Naive B cell (primary cell): ENCODE data around the gene FYCO1. TPM values are rescaled to one million over a fixed set of nuclear protein-coding genes. Genes with fewer than 3 reads are reported as not detected.

Experiments used
- ATAC-seq, 2 donors: fragments of 150-1000 bp; cut with Tn5 transposase; 2 replicates each; pipeline ENCODE4 v1.10.0; 2021; ENCODE audit warnings: low read depth in 2 of 2, mild to moderate bottlenecking in 2 of 2, moderate library complexity in 2 of 2
- DNase-seq: peaks from one replicate; pipeline ENCODE4 v3.0.0; 2022
- H3K27ac Mint-ChIP-seq, 6 donors: one replicate each; pipeline ENCODE4 v1.8.0; 2020 to 2022; ENCODE audit warnings: mild to moderate bottlenecking in 6 of 6, mixed read lengths in 6 of 6, moderate library complexity in 5 of 6, inconsistent platforms in 2 of 6
- H3K27me3 Mint-ChIP-seq, 3 donors: one replicate each; pipeline ENCODE4 v1.8.0; 2021 to 2022; ENCODE audit warnings: mixed read lengths in 3 of 3, mild to moderate bottlenecking in 1 of 3
- H3K36me3 Mint-ChIP-seq, 2 donors: one replicate each; pipeline ENCODE4 v1.8.0; 2020 to 2022; ENCODE audit warnings: mixed read lengths in 2 of 2, inconsistent platforms in 1 of 2, mild to moderate bottlenecking in 1 of 2
- H3K4me1 Mint-ChIP-seq, 3 donors: one replicate each; pipeline ENCODE4 v1.8.0; 2020 to 2022; ENCODE audit warnings: mixed read lengths in 3 of 3, inconsistent platforms in 1 of 3, mild to moderate bottlenecking in 1 of 3, moderate library complexity in 1 of 3
- H3K4me3 Mint-ChIP-seq, 8 donors: one replicate each; pipeline ENCODE4 v1.8.0; 2020 to 2022; ENCODE audit warnings: mild to moderate bottlenecking in 8 of 8, mixed read lengths in 8 of 8, moderate library complexity in 8 of 8, inconsistent platforms in 2 of 8
- H3K9me3 Mint-ChIP-seq, 7 donors: one replicate each; pipeline ENCODE4 v1.8.0; 2020 to 2022; ENCODE audit warnings: mixed read lengths in 7 of 7, mild to moderate bottlenecking in 5 of 7, inconsistent platforms in 2 of 7, moderate library complexity in 1 of 7
- polyA plus RNA-seq, 6 donors: library from polyadenylated mRNA; unstranded; fragments of 300-500 nt; fragmentation: Illumina TruSeq; gene quantifications; one replicate each; pipeline ENCODE4 v1.2.3, GENCODE V29; 2021; ENCODE audit warnings: low read depth in 6 of 6

Gene FYCO1
- polyA plus RNA-seq, 6 donors from 2014 or later, result 0.90 to 5.1 (median 1.2) TPM; not detected in 1

- Mint-ChIP-seq H3K4me3 (no peak overlapping the region), H3K36me3 (peaks cover 37 to 45% of the 10 kb centered on the region in 2 donors), H3K9me3 (no peaks in the 10 kb centered on the region), H3K4me1 (peaks cover 0 to 2% (median 0%) of the 10 kb centered on the region in 3 donors), H3K27me3 (no peaks in the 10 kb centered on the region), H3K27ac (peak overlapping the region in 1 of 6 donors; percentile 81)
- DNase-seq (no peak), ATAC-seq (no peak)
Measured at GRCh38 chr3:45960289-45960688, 35.3 kb downstream of the FYCO1 start.

GRCh38 chr3:45959201-45959600 lies 36.4 kb downstream of the FYCO1 start:
- DNase-seq (no peak), ATAC-seq (no peak)
- H3K27me3 Mint-ChIP-seq, result no peaks in the 10 kb centered on the region
- peaks cover 0 to 2% (median 0%) of the 10 kb centered on the region in 3 donors for H3K4me1 Mint-ChIP-seq
- peaks cover 39 to 49% of the 10 kb centered on the region in 2 donors for H3K36me3 Mint-ChIP-seq
- H3K4me3 Mint-ChIP-seq, result no peak overlapping the region
- H3K9me3 Mint-ChIP-seq, result no peaks in the 10 kb centered on the region
- H3K27ac Mint-ChIP-seq, result peak overlapping the region in 1 of 6 donors; percentile 38

DNA sequence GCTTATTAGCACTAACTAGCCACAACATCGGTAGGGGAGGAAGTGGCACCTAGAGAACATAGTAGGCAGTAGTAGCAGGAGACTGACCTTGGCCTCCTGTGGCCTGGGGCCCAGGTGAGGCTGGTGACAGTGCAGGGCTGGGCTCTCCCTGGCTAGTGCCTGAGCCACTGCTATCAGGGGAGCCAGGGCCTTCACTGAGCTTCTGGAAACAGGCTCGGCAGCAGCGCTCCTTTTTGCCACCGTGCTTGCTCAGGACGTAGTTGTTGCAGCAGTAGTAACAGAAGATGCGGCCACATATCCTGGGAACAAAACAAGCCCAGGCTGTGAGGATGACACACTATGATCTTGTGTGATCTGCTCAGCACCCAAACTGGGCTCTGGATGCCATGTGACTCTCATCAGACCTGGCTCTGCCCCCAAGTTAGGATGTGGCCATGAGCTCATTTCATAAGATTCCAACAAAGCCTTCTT lies 37.3 kb downstream of the FYCO1 start:
- no peaks in the 10 kb centered on the region for H3K27me3 Mint-ChIP-seq
- H3K4me1 Mint-ChIP-seq, result peaks cover 0 to 2% (median 0%) of the 10 kb centered on the region in 3 donors
- no peak overlapping the region for H3K4me3 Mint-ChIP-seq
- H3K9me3 Mint-ChIP-seq, result no peaks in the 10 kb centered on the region
- DNase-seq (no peak), ATAC-seq (no peak)
- peaks cover 33 to 47% of the 10 kb centered on the region in 2 donors for H3K36me3 Mint-ChIP-seq
- no peak overlapping the region for H3K27ac Mint-ChIP-seq

- peaks cover 39 to 40% of the 10 kb centered on the region in 2 donors for H3K36me3 Mint-ChIP-seq
- DNase-seq (no peak), ATAC-seq (no peak)
- peaks cover 0 to 2% (median 0%) of the 10 kb centered on the region in 3 donors for H3K4me1 Mint-ChIP-seq
- no peaks in the 10 kb centered on the region for H3K27me3 Mint-ChIP-seq
- no peaks in the 10 kb centered on the region for H3K9me3 Mint-ChIP-seq
- no peak overlapping the region for H3K4me3 Mint-ChIP-seq
- H3K27ac Mint-ChIP-seq, result no peak overlapping the region
Measured at GRCh38 chr3:45957586-45957985, 38.0 kb downstream of the FYCO1 start.

- ATAC-seq (no peak), DNase-seq (no peak)
- peaks cover 39 to 42% of the 10 kb centered on the region in 2 donors for H3K36me3 Mint-ChIP-seq
- no peak overlapping the region for H3K27ac Mint-ChIP-seq
- H3K27me3 Mint-ChIP-seq, result no peaks in the 10 kb centered on the region
- H3K4me3 Mint-ChIP-seq, result no peak overlapping the region
- H3K4me1 Mint-ChIP-seq, result no peaks in the 10 kb centered on the region
- no peaks in the 10 kb centered on the region for H3K9me3 Mint-ChIP-seq
Measured at GRCh38 chr3:45955706-45956105, 39.9 kb downstream of the FYCO1 start.

GRCh38 chr3:45955017-45955647 lies 40.5 kb downstream of the FYCO1 start:
- Mint-ChIP-seq H3K27me3 (no peaks in the 10 kb centered on the region), H3K36me3 (peaks cover 37 to 40% of the 10 kb centered on the region in 2 donors), H3K9me3 (no peaks in the 10 kb centered on the region), H3K4me3 (peak overlapping the region in 1 of 8 donors; percentile 35), H3K4me1 (no peaks in the 10 kb centered on the region), H3K27ac (peak overlapping the region in 1 of 6 donors; percentile 44)
- ATAC-seq, result no peak
- DNase-seq, result no peak

- Mint-ChIP-seq H3K27me3 (no peaks in the 10 kb centered on the region), H3K9me3 (no peaks in the 10 kb centered on the region), H3K4me1 (no peaks in the 10 kb centered on the region), H3K27ac (no peak overlapping the region), H3K36me3 (peaks cover 30 to 42% of the 10 kb centered on the region in 2 donors), H3K4me3 (no peak overlapping the region)
- DNase-seq (no peak), ATAC-seq (no peak)
Measured at GRCh38 chr3:45954306-45954705, 41.3 kb downstream of the FYCO1 start.

- H3K36me3 Mint-ChIP-seq, result peaks cover 29 to 39% of the 10 kb centered on the region in 2 donors
- H3K27ac Mint-ChIP-seq, result no peak overlapping the region
- H3K4me3 Mint-ChIP-seq, result no peak overlapping the region
- no peaks in the 10 kb centered on the region for H3K27me3 Mint-ChIP-seq
- ATAC-seq (no peak), DNase-seq (no peak)
- no peaks in the 10 kb centered on the region for H3K9me3 Mint-ChIP-seq
- H3K4me1 Mint-ChIP-seq, result no peaks in the 10 kb centered on the region
Measured at GRCh38 chr3:45953536-45953935, 42.1 kb downstream of the FYCO1 start.

DNA sequence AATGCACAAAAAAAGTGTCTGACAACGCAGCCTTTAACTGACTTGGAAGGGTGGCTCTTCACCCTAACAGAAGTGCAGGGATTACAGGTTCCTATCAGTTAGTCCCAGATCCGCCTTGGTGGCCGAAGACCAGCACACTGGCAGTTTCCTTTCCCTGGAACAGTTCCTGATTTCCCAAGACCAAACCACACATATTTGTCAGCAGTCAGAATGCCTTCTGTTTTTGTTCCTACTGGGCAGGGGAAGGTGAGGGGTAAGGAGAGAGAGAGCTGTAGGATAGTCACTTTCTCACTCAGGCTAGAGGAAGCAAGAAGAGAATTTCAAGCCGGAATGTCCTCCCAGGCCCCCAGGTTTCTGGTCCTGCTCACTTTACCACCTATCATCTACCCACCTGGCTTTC lies 43.2 kb downstream of the FYCO1 start:
- Mint-ChIP-seq H3K4me3 (peak overlapping the region in 1 of 8 donors; percentile 42), H3K36me3 (peaks cover 29 to 30% of the 10 kb centered on the region in 2 donors), H3K27me3 (no peaks in the 10 kb centered on the region), H3K4me1 (no peaks in the 10 kb centered on the region), H3K27ac (peak overlapping the region in 1 of 6 donors; percentile 74), H3K9me3 (no peaks in the 10 kb centered on the region)
- ATAC-seq (no peak), DNase-seq (no peak)

DNA sequence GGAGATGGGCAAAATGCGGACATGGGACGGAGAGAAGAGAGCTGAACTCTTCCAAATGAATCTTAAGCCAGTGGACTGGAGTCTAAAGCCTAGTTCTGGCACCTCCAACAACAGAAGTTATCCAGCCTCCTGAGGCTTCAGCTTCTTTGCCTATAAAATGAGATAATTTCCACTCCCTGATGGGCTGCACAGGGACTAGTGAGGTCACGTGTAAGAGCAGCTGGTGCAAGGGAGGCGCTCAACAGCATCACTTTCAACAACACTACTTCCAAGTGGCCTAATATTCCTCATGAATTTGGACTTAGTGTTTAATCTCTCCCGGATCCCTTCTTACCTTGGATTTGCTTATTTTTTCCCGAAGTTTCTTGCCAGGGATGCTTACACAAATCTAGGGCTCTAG lies 43.7 kb downstream of the FYCO1 start:
- Mint-ChIP-seq H3K4me1 (no peaks in the 10 kb centered on the region), H3K9me3 (no peaks in the 10 kb centered on the region), H3K27me3 (no peaks in the 10 kb centered on the region), H3K36me3 (peaks cover 26 to 30% of the 10 kb centered on the region in 2 donors), H3K4me3 (no peak overlapping the region), H3K27ac (peak overlapping the region in 1 of 6 donors; percentile 74)
- DNase-seq (no peak), ATAC-seq (no peak)

DNA sequence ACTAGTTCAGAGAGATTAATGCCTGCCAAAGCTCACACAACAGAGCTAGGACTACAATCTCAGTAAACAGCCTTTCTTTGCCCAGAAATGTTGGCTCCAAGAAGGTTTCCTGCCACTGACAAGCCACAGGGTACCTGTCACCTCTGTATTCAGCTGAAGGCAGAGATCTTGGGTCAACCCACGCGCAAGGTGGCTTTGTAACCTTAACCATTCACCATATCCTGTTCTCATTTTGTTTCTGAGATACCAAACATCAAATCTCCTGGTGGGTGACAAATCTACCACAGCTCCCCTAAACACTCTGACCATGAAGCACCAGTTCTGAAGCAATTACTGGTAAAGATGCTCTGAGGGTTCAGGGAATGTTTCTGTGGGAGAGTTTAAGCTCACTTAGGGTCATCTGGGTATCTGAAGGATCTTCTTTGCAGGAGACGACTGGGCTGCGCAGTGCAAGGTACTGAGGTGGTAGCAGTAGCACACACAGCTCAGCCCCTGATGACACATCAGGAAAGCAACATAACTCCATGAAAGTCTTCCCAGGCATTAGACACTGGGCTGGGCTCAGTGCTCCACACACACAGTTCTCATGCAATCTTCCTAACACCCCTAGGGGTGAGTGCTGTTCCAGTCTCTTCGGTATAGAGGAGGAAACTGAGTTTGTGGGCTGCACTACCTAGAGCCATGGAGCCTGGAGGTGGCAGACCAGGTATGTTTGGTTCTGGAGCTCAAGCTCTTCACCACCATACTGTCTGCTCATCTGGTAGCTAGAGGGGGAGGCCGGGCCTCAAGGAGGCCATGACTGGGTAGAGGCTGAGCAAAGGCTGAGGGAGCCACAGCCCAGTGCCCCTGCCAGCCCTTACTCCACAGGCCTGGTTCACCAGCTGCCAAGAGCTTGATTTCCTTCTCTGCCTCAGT lies 44.7 kb downstream of the FYCO1 start:
- H3K4me3 Mint-ChIP-seq, result no peak overlapping the region
- H3K9me3 Mint-ChIP-seq, result no peaks in the 10 kb centered on the region
- H3K27me3 Mint-ChIP-seq, result no peaks in the 10 kb centered on the region
- no peaks in the 10 kb centered on the region for H3K4me1 Mint-ChIP-seq
- peaks cover 24 to 38% of the 10 kb centered on the region in 2 donors for H3K36me3 Mint-ChIP-seq
- H3K27ac Mint-ChIP-seq, result peak overlapping the region in 1 of 6 donors; percentile 44
- ATAC-seq, result no peak
- no peak for DNase-seq

- DNase-seq, result no peak
- Mint-ChIP-seq H3K27me3 (no peaks in the 10 kb centered on the region), H3K27ac (peak overlapping the region in 1 of 6 donors; percentile 34), H3K36me3 (peaks cover 22 to 34% of the 10 kb centered on the region in 2 donors), H3K4me3 (no peak overlapping the region), H3K4me1 (no peaks in the 10 kb centered on the region), H3K9me3 (no peaks in the 10 kb centered on the region)
- ATAC-seq, result no peak
Measured at GRCh38 chr3:45950131-45950530, 45.5 kb downstream of the FYCO1 start.

GRCh38 chr3:45949432-45949831 lies 46.2 kb downstream of the FYCO1 start:
- Mint-ChIP-seq H3K4me1 (no peaks in the 10 kb centered on the region), H3K27me3 (no peaks in the 10 kb centered on the region), H3K4me3 (no peak overlapping the region), H3K27ac (peak overlapping the region in 3 of 6 donors; percentile 34 to 65 (median 49)), H3K9me3 (no peaks in the 10 kb centered on the region), H3K36me3 (peaks cover 20 to 31% of the 10 kb centered on the region in 2 donors)
- ATAC-seq (no peak), DNase-seq (no peak)

- no peaks in the 10 kb centered on the region for H3K4me1 Mint-ChIP-seq
- peaks cover 20 to 31% of the 10 kb centered on the region in 2 donors for H3K36me3 Mint-ChIP-seq
Measured at GRCh38 chr3:45948881-45949280, 46.7 kb downstream of the FYCO1 start.

More at GRCh38 chr3:45948881-45949280, 46.7 kb downstream of the FYCO1 start:
- no peak for ATAC-seq
- Mint-ChIP-seq H3K9me3 (no peaks in the 10 kb centered on the region), H3K27me3 (no peaks in the 10 kb centered on the region), H3K27ac (peak overlapping the region in 1 of 6 donors; percentile 34), H3K4me3 (no peak overlapping the region)
- DNase-seq, result no peak
